HS-5 (cell line): ENCODE results near the gene RHO.
"Not testable (repeated sequence)": the region's sequence is repeated elsewhere in the genome, so short reads cannot be mapped to it uniquely, and the experiment has no call there.

Source experiments
- DNase-seq: peaks from one replicate; pipeline ENCODE4 v3.0.0-alpha.2; 2012; ENCODE audit warnings: low read depth

The RHO gene

GRCh38 chr3:129528589-129529100 lies at the start of gene RHO:
Gene RHO, plus strand, starts transcription at chr3:129528639. Its CDS starts 95 bp downstream, at chr3:129528734.
- no peak for DNase-seq

DNA sequence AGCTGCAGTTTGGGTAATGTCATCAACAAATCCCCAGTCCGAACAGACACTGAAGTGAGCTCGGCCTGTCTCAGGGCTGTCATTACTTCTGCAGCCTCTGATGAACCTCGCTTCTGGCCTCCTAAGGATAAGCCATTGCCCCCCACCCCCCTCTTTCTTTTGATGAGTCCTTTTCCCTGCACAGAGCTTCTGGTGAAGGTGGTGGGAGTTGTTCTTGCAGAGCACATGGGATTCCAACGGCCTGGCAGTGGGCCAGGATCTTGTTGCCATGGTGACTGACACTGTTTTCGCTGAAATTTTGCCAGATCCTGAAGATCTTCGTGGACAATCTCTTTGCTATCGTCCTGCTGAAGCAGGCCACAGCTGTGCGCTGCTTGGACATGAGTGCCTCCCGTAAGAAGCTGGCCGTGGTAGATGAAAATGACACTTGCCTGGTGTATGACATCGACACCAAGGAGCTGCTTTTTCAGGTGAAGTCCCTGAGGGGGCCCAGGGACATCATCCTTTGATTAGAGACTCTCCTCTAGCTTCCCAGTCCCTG lies 47.1 kb upstream of the RHO start:
- not testable (repeated sequence) for DNase-seq

- no peak for DNase-seq
Observed at GRCh38 chr3:129481766-129482332, 46.6 kb upstream of the RHO start.

GRCh38 chr3:129482721-129483120 lies 45.7 kb upstream of the RHO start:
- DNase-seq = no peak

DNA sequence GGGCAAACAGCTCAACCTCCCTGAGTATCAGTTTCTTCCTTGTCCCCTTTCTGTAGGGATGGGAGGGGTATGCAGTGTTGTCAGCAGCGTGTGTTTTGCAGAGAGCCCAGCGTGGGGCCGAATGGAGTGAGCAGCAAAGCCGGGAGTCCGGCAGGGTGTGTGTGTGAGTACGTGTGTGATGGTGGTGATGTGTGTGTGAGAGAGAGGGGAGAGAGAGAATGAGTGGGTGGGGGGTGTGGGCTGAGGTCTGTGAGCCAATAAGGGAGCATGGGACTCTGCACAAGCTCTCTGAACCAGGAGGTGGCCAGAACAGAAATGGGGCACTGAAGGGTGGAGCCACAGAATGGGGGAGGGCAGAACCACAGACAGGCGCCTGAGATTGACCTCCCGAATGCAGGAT lies 44.6 kb upstream of the RHO start:
- no peak for DNase-seq

- not testable (repeated sequence) for DNase-seq
Observed at GRCh38 chr3:129485146-129485545, 43.3 kb upstream of the RHO start.

DNA sequence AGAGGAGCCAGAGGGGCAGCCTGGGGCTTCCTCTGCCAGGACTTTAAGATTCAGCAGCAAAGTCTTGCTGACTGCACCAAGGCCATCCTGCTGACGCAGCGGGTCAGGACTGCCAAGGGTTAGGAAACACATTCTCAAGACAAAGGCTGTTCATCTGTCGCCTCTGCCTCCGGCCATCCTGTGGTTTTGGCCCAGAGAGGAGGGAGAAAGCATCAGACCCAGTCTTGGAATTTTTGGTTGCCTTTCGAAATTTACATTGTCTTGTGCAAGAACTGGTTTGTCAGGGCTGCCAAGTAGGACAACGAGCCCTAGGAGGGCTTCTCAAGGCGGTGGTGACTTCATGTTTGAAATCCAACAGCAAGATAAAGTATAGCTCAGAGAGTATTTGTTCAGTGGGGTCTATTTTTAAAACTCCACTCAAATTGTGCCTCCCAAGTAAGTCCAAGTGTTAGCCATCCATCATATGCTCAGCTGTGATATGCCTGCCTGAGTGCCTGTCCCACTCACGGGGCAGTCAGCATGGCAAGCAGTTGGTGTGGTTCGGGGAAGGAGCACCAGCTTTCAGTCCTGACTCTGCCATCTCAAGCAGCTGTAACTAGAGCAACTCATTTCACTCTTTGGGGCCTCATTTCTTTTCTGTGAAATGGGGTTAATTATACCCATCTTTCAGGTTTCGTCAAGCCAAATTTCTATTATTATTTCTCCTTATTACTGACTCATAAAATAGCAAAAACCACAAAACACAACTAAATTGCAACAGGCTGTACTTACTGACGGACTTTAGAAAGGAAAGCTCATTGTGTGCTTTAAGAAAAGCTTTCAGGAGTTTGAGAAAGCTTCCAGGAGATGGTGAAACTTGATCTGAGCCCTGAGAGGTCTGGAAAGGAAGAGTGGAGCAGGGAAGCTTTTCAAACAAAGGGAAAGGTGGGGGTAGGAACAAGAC lies 42.4 kb upstream of the RHO start:
- peak; percentile 97 for DNase-seq

- DNase-seq = no peak
Observed at GRCh38 chr3:129486664-129487035, 41.8 kb upstream of the RHO start.

- DNase-seq = no peak
Observed at GRCh38 chr3:129487183-129487867, 41.1 kb upstream of the RHO start.

- not testable (repeated sequence) for DNase-seq
Observed at GRCh38 chr3:129487868-129488335, 40.5 kb upstream of the RHO start.

DNA sequence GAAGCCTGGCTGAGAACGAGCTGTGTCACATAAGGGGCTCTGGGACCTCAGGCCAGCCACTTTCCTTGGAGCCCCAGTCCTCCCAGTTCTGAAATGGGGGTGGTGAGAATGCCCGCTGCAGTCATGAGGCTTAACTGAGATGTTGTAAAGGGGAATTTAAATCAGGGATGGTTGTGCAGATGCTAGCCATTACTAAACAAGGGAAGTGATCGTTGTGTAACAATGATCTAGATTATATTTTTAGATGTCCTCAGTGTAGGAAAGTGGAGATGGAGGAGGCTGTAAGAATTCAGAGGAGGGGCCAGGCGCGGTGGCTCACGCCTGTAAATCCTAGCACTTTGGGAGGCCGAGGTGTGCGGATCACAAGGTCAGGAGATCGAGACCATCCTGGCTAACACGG lies 39.2 kb upstream of the RHO start:
- DNase-seq = not testable (repeated sequence)

DNA sequence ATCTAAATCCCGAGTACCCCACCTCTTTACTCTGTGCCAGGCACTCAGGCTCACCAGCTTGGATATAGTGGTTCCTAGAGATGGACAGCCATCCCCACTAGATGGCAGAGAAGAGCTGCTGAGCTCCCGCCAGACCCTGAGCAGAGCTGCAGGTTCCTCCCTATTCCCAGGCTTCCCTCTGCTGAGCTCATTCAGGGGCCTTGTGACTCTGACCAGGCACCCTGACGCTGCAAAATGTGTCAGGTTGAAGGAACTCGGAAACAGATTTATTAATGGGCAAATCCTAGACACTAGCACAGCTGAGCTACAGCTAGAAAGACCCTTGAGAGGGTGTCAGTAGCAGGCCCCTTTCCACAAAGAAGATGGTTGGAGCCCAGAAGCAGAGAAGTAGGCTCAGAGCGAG lies 38.2 kb upstream of the RHO start:
- peak; percentile 73 for DNase-seq

DNA sequence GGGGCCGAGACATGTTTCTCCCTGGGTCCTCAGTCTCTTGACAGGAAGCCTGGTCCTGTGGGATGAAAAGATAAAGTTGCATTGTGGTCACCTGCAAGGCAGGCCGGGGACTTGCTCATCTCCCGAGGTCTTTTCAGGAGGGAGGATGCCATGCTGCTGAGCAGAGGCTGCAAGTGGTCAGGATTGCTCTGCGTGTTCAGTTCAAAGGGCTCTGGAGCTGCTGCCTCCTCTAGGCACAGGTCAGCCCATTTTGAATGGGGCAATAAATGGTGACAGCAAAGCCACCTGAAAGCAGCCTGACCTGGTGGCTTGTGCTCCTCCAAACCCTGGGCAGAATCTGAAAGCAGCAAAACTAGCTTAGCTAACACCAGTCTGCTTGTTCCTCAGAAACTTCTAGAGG lies 37.4 kb upstream of the RHO start:
- DNase-seq = not testable (repeated sequence)

DNA sequence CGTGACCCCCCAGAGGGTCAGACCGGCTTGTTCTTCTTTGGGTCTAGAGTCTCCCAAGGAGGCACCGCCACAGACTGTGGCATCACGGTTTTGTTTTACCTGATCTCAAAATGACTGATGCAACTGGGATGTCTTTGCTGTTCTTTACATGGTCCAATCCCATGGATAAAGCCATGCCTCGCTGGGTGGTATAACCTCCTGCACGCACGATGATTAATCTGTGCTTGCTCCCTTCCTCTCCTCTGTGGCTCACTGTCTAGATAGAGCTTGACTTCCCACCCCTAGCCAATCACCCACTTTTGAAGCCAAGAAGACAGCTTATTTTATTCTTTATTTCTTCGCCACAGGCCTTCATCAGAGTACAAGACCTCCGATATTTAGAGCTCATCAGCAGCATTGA lies 36.6 kb upstream of the RHO start:
- peak; percentile 39 for DNase-seq

DNA sequence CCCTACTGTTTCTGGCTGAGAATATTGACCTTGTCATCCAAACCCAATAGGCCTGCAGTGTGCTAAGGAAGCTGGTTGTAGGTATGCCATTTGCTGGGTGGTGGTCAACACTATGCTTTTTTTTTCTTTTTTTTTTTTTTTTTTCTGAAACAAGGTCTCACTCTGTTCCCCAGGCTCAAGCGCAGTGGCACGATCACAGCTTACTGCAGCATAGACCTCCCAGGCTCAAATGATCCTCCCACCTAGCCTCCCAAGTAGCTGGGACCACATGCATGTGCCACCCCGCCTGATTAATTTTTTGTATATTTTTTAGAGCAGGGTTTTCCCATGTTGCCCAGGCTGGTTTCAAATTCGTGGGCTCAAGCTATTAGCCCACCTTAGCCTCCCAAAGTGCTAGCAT lies 35.7 kb upstream of the RHO start:
- no peak for DNase-seq

DNA sequence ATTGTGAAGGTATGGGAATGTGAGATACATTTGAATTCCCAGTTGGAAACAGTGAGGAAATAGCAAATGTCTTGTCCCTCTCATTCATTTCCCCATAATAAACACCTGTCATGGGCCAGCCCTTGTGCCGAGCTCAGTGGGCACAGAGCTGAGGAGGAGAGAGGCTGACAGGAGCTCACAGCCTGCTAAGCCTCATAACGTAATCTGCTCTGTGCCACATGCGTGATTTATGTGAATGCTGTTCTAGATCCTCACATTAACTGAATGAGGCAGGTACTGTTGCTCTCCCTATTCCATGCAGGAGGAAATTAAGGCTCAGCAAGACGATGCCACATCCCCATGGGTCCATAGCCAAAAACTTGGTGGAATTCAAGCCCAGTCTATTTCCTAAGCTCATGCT lies 35.2 kb upstream of the RHO start:
- DNase-seq = no peak

DNA sequence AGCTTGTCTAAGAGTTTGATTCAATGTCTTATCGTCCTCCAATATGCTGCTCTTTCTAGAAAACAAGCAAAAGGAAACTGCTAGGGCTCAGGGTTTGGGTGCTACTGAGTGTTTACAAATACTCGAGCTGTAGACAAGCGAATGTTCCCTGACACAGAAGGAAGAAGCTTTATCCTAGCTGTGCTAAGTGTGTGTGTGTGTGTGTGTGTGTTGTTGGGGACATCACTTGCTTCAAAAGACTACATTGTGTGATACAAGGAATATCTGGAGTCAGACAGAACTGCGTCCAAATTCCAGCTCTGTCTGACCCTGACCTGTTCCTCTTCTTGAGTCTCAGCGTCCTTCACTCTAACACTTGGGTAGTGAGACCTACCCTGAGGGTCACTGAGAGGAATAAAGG lies 33.9 kb upstream of the RHO start:
- DNase-seq = not testable (repeated sequence)

DNA sequence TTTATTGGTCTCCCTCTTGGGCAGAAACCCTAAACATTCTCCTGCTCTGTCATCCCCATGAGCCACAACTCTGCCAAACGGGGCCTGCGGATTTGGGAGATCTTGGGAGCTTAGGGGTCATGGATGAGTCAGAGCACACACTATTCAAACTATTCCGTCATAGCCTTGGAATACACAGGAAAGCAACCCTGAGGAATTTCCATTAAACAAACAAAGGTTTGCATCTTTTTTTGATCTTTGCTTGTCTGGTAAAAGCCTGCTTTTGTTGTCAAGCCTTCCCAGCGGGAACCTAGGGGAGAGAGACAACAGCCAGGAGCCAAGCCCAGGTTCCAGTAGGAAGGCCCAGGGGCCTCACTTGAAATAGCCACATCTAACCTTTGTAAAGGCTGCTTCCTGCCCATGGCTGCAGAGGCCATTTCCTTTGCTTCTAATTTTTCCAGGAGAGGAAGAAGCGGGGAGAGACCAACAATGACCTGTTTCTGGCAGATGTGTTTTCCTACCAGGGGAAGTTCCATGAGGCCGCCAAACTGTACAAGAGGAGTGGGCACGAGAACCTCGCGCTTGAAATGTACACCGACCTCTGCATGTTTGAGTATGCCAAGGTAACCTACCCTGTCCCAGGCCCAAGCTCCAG lies 33.3 kb upstream of the RHO start:
- DNase-seq = peak; percentile 39

GRCh38 chr3:129497876-129498275 lies 30.6 kb upstream of the RHO start:
- not testable (repeated sequence) for DNase-seq

DNA sequence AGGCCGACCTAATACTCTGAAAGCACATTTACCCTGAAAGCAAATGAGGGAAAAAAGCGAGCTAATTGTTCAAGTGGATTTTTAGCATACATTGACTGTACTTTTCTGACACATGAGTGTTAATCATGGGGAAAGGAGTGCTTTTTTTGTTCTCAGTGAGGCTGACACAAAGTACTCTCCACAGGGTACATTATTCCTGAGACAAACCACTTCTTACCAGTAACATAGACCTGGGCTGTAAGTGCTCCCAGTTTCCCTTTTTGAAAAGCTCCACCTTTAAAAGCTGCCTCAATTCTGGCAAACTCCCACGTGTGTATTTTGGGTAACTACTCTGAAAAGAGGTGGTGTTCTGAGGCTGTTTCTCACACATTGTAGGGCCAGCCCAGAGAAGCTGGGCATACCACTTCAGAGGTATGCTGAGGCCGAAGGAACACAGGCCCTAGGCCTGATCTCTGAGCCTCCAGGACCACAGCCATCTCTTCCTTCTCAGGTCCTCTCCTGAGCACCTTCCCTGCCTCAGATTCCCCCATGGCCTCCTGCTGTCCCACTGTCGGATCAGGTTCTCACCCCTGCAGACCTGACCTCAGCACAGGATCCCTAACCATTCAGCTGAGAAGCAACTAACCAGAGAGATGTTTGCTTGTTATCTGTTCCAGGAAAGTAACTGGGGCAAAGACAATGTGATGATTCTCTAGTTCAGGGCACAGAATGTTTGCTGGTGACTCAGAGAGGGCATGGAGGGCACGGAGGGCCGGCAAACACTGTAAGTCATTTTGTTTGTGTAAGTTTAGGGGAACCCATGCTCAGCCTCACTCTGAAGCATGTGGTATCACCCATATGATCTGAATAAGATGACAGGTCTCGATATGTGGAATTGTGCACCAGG lies 29.6 kb upstream of the RHO start:
- not testable (repeated sequence) for DNase-seq
